IMR-90 (cell line): ENCODE data around the gene DENND1B. TPM values are rescaled to one million over a fixed set of nuclear protein-coding genes. Genes with fewer than 3 reads are reported as not detected.

ENCODE experiments used
- ATAC-seq: fragments of 200-7000 bp; cut with Tn5 transposase; 2 replicates; pipeline ENCODE4 v1.9.1; 2020; ENCODE audit warnings: low read depth, mild to moderate bottlenecking, moderate library complexity
- BruUV-seq: library from RNA; stranded (reverse); fragments of 400-500 nt; replicated peaks from 2 replicates; lab custom pipeline; 2021; lab: Mats Ljungman, UMichigan
- CTCF ChIA-PET: fragments of 300-600 bp; formaldehyde crosslinking; extraction: SDS; loops from one replicate; lab custom pipeline; 2021; ENCODE audit warnings: antibody characterized with exemption; lab: Yijun Ruan, JAX
- POLR2A ChIA-PET: fragments of 300-600 bp; sonication (Branson Sonifier 250); formaldehyde crosslinking; loops from one replicate; lab custom pipeline; 2022; ENCODE audit warnings: antibody characterized with exemption; ENCODE audit not compliant: unreplicated experiment; lab: Charles Lee
- DNase-seq: peaks from one replicate; pipeline ENCODE4 v3.0.0; 2013
- H2AFZ ChIP-seq: replicated peaks from 2 replicates; pipeline ENCODE3; 2013; ENCODE audit warnings: low read length, mild to moderate bottlenecking; ENCODE audit not compliant: poor library complexity
- H2AK5ac ChIP-seq: 2 replicates; pipeline ENCODE4 v1.6.1; 2013; ENCODE audit warnings: low read depth, low read length, inconsistent platforms
- H2AK9ac ChIP-seq: replicated peaks from 2 replicates; pipeline ENCODE3; 2013; ENCODE audit warnings: mild to moderate bottlenecking, low read depth, low read length, moderate library complexity; ENCODE audit not compliant: poor library complexity
- H2BK120ac ChIP-seq: 2 replicates; pipeline ENCODE4 v1.6.1; 2013; ENCODE audit warnings: low read depth, low read length, inconsistent platforms
- H2BK15ac ChIP-seq: 3 replicates; pipeline ENCODE4 v1.6.1; 2013; ENCODE audit warnings: low read depth, low read length, inconsistent platforms
- H2BK20ac ChIP-seq: 2 replicates; pipeline ENCODE4 v1.6.1; 2013; ENCODE audit warnings: low read depth, mild to moderate bottlenecking, inconsistent platforms, low read length, moderate library complexity
- H2BK5ac ChIP-seq: 2 replicates; pipeline ENCODE4 v1.6.1; 2013; ENCODE audit warnings: mild to moderate bottlenecking, low read depth, low read length, inconsistent platforms; ENCODE audit not compliant: poor library complexity, severe bottlenecking
- H3K14ac ChIP-seq: replicated peaks from 2 replicates; pipeline ENCODE4 v1.6.1; 2013; ENCODE audit warnings: low read depth, low read length, inconsistent platforms
- H3K18ac ChIP-seq: 2 replicates; pipeline ENCODE4 v1.6.1; 2013; ENCODE audit warnings: low read depth, low read length, control low read depth
- H3K23ac ChIP-seq: 2 replicates; pipeline ENCODE4 v1.6.1; 2013; ENCODE audit warnings: low read depth, low read length, inconsistent platforms
- H3K27ac ChIP-seq: 2 replicates; pipeline ENCODE4 v1.5.1; 2013; ENCODE audit warnings: mild to moderate bottlenecking, control low read depth, low read length; ENCODE audit not compliant: insufficient read depth
- H3K27me3 ChIP-seq: 2 replicates; pipeline ENCODE4 v1.6.1; 2013; ENCODE audit warnings: low read length; ENCODE audit not compliant: control insufficient read depth, insufficient read depth
- H3K36me3 ChIP-seq: 2 replicates; pipeline ENCODE4 v1.6.1; 2013; ENCODE audit warnings: low read length, mixed read lengths; ENCODE audit not compliant: control insufficient read depth, insufficient read depth
- H3K4ac ChIP-seq: 2 replicates; pipeline ENCODE4 v1.6.1; 2013; ENCODE audit warnings: low read depth, low read length, inconsistent platforms
- H3K4me1 ChIP-seq: 2 replicates; pipeline ENCODE4 v1.6.1; 2013; ENCODE audit warnings: low read length, mixed read lengths; ENCODE audit not compliant: control insufficient read depth, insufficient read depth
- H3K4me2 ChIP-seq: 2 replicates; pipeline ENCODE4 v1.6.1; 2013; ENCODE audit warnings: low read depth, mild to moderate bottlenecking, control low read depth, low read length, moderate library complexity
- H3K4me3 ChIP-seq: 2 replicates; pipeline ENCODE4 v1.5.1; 2013; ENCODE audit warnings: low read depth, mild to moderate bottlenecking, control low read depth, low read length, moderate library complexity; ENCODE audit not compliant: insufficient read depth
- H3K56ac ChIP-seq: 2 replicates; pipeline ENCODE4 v1.6.1; 2013; ENCODE audit warnings: low read length, inconsistent platforms; ENCODE audit not compliant: insufficient read depth; ENCODE audit errors: extremely low read depth
- H3K79me1 ChIP-seq, 2 experiments: 2 replicates each; pipeline ENCODE4 v1.6.1; 2013; ENCODE audit warnings: low read length in 2 of 2, inconsistent platforms in 1 of 2, low read depth in 1 of 2
- H3K9ac ChIP-seq: 2 replicates; pipeline ENCODE4 v1.6.1; 2013; ENCODE audit warnings: low read depth, low read length, control low read depth
- H3K9me1 ChIP-seq: 2 replicates; pipeline ENCODE4 v1.6.1; 2013; ENCODE audit warnings: low read length, inconsistent platforms; ENCODE audit not compliant: insufficient read depth
- H3K9me3 ChIP-seq: 2 replicates; pipeline ENCODE4 v1.6.1; 2013; ENCODE audit warnings: low read length; ENCODE audit not compliant: control insufficient read depth, insufficient read depth
- H4K20me1 ChIP-seq: 2 replicates; pipeline ENCODE4 v1.6.1; 2013; ENCODE audit warnings: low read length, inconsistent platforms; ENCODE audit not compliant: insufficient read depth
- H4K5ac ChIP-seq: 2 replicates; pipeline ENCODE4 v1.6.1; 2013; ENCODE audit warnings: mild to moderate bottlenecking, low read depth, low read length, control low read depth
- H4K8ac ChIP-seq, 2 experiments: 2 replicates each; pipeline ENCODE4 v1.6.1; 2013; ENCODE audit warnings: low read depth in 2 of 2, low read length in 2 of 2, control low read depth in 1 of 2, inconsistent platforms in 1 of 2
- H4K91ac ChIP-seq: 2 replicates; pipeline ENCODE4 v1.6.1; 2013; ENCODE audit warnings: low read depth, low read length, inconsistent platforms; ENCODE audit not compliant: insufficient read depth
- BHLHE40 ChIP-seq: fragments of 150-350 bp; IDR thresholded peaks from 2 replicates; pipeline ENCODE4 v1.6.1; 2016; ENCODE audit warnings: mild to moderate bottlenecking, low read depth, low read length
- CEBPB ChIP-seq: IDR thresholded peaks from 2 replicates; pipeline ENCODE4 v1.6.1; 2012; ENCODE audit warnings: low read depth, low read length, improper control_type of control experiment
- CHD1 ChIP-seq: IDR thresholded peaks from 2 replicates; pipeline ENCODE4 v1.6.1; 2012; ENCODE audit warnings: low read depth, low read length, improper control_type of control experiment
- FOS ChIP-seq: fragments of 150-350 bp; IDR thresholded peaks from 2 replicates; pipeline ENCODE4 v1.6.1; 2016; ENCODE audit warnings: low read depth, low read length
- MAFK ChIP-seq: IDR thresholded peaks from 2 replicates; pipeline ENCODE4 v1.6.1; 2012; ENCODE audit warnings: low read depth, low read length, improper control_type of control experiment
- NFE2L2 ChIP-seq: fragments of 150-350 bp; IDR thresholded peaks from 2 replicates; pipeline ENCODE4 v1.6.1; 2016; ENCODE audit warnings: low read depth, mild to moderate bottlenecking, low read length
- POLR2A ChIP-seq: IDR thresholded peaks from 2 replicates; pipeline ENCODE4 v1.6.1; 2012; ENCODE audit warnings: mild to moderate bottlenecking, low read depth, low read length
- RAD21 ChIP-seq: IDR thresholded peaks from 2 replicates; pipeline ENCODE4 v1.6.1; 2012; ENCODE audit warnings: low read length, improper control_type of control experiment
- RCOR1 ChIP-seq: IDR thresholded peaks from 2 replicates; pipeline ENCODE4 v1.6.1; 2012; ENCODE audit warnings: mild to moderate bottlenecking, low read length, improper control_type of control experiment; ENCODE audit not compliant: insufficient replicate concordance
- RFX5 ChIP-seq: IDR thresholded peaks from 2 replicates; pipeline ENCODE4 v1.8.0; 2012; ENCODE audit warnings: low read depth, mild to moderate bottlenecking, low read length, moderate library complexity
- SMC3 ChIP-seq: fragments of 150-350 bp; IDR thresholded peaks from 2 replicates; pipeline ENCODE4 v1.6.1; 2016; ENCODE audit warnings: low read depth, mild to moderate bottlenecking, antibody characterized with exemption, low read length, moderate library complexity
- USF2 ChIP-seq: fragments of 150-350 bp; IDR thresholded peaks from 2 replicates; pipeline ENCODE4 v1.6.1; 2017; ENCODE audit warnings: mild to moderate bottlenecking, antibody characterized with exemption, low read length, low read depth
- WGBS, 2 experiments: methylation state at CpG; one replicate each; pipeline versions ENCODE4 v1.1.5 to v1.1.7; 2013; ENCODE audit warnings: missing lambda C conversion rate in 2 of 2; ENCODE audit not compliant: insufficient read length in 1 of 2; ENCODE audit errors: extremely low coverage in 2 of 2; 5-methylcytosine and 5-hydroxymethylcytosine counted together
- dilution Hi-C: fragments of 300-500 bp; cut with HindIII; formaldehyde crosslinking; loops from one replicate; pipeline ENCODE4 v1.14.3; 2018; ENCODE audit warnings: low sequenced_read_pairs; ENCODE audit not compliant: unreplicated experiment
- in situ Hi-C: fragments of 300-500 bp; cut with MboI; formaldehyde crosslinking; loops from 3 replicates; pipeline ENCODE4 v1.14.3; 2019; ENCODE audit warnings: low sequenced_read_pairs, inconsistent platforms, mixed read lengths
- intact Hi-C: fragments of 100-400 bp; cut with micrococcal nuclease; formaldehyde crosslinking; loops from 2 replicates; pipeline ENCODE4 v1.10.0; 2022
- polyA plus RNA-seq, 3 experiments: library from polyadenylated mRNA; depleted of rRNA; stranded (reverse); fragments of >200 nt; gene quantifications; 2 replicates each; pipeline ENCODE4 v1.2.3, GENCODE V29; 2012; ENCODE audit warnings: low replicate concordance in 1 of 3
- total RNA-seq: library from RNA; depleted of rRNA; stranded (reverse); fragments of >200 nt; gene quantifications from 2 replicates; pipeline ENCODE4 v1.2.3, GENCODE V29; 2012
- TF ChIP-seq, protein P1 (sequence below): fragments of 150-350 bp; IDR thresholded peaks from 2 replicates; pipeline ENCODE4 v1.6.1; 2016; ENCODE audit warnings: low read depth, mild to moderate bottlenecking, low read length, moderate library complexity, borderline replicate concordance
- TF ChIP-seq, protein P2 (sequence below): conservative IDR thresholded peaks from 2 replicates; pipeline ENCODE4 v1.5.1; 2012; ENCODE audit warnings: mild to moderate bottlenecking, low read depth, low read length, improper control_type of control experiment

Gene DENND1B
- total and polyA plus RNA-seq, 2 of the 4 experiments (the other 2 are of a cell fraction): 4.0 to 24.2 TPM

- Histone ChIP-seq H2AFZ (no peak overlapping the region), H3K9me3 (no peaks in the 10 kb centered on the region), H3K36me3 (peaks cover 2% of the 10 kb centered on the region), H3K18ac (no peak overlapping the region), H3K27ac (no peak overlapping the region), H3K23ac (no peak overlapping the region), H2BK120ac (no peak overlapping the region), H3K27me3 (no peaks in the 10 kb centered on the region), H4K20me1 (no peaks in the 10 kb centered on the region), H3K79me1 (0 out of 4 replicates have a peak, but pooled peaks cover 0 to 3% of the 10 kb centered on the region in 2 experiments), H2BK20ac (no peak overlapping the region), H3K14ac (no peak overlapping the region), H3K4ac (no peak overlapping the region), H2AK5ac (no peak overlapping the region), H2BK5ac (no peak overlapping the region), H3K9me1 (peaks cover 3% of the 10 kb centered on the region), H2AK9ac (no peak overlapping the region), H2BK15ac (no peak overlapping the region), H4K8ac (no peak overlapping the region), H4K91ac (no peak overlapping the region), H3K4me3 (no peak overlapping the region), H3K56ac (no peak overlapping the region), H3K4me1 (no peaks in the 10 kb centered on the region), H3K4me2 (no peak overlapping the region), H4K5ac (no peak overlapping the region), H3K9ac (no peak overlapping the region)
- TF ChIP-seq USF2: no peak
- no peak for TF ChIP-seq NFE2L2
- TF ChIP-seq, protein P1, sequence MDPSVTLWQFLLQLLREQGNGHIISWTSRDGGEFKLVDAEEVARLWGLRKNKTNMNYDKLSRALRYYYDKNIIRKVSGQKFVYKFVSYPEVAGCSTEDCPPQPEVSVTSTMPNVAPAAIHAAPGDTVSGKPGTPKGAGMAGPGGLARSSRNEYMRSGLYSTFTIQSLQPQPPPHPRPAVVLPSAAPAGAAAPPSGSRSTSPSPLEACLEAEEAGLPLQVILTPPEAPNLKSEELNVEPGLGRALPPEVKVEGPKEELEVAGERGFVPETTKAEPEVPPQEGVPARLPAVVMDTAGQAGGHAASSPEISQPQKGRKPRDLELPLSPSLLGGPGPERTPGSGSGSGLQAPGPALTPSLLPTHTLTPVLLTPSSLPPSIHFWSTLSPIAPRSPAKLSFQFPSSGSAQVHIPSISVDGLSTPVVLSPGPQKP: no peak
- no peak for TF ChIP-seq CEBPB
- no peak for TF ChIP-seq POLR2A
- no peak for TF ChIP-seq SMC3
- no peak for TF ChIP-seq RFX5
- TF ChIP-seq, protein P2, sequence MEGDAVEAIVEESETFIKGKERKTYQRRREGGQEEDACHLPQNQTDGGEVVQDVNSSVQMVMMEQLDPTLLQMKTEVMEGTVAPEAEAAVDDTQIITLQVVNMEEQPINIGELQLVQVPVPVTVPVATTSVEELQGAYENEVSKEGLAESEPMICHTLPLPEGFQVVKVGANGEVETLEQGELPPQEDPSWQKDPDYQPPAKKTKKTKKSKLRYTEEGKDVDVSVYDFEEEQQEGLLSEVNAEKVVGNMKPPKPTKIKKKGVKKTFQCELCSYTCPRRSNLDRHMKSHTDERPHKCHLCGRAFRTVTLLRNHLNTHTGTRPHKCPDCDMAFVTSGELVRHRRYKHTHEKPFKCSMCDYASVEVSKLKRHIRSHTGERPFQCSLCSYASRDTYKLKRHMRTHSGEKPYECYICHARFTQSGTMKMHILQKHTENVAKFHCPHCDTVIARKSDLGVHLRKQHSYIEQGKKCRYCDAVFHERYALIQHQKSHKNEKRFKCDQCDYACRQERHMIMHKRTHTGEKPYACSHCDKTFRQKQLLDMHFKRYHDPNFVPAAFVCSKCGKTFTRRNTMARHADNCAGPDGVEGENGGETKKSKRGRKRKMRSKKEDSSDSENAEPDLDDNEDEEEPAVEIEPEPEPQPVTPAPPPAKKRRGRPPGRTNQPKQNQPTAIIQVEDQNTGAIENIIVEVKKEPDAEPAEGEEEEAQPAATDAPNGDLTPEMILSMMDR: no peak
- no peak for TF ChIP-seq BHLHE40
- no peak for TF ChIP-seq RAD21
- no peak for TF ChIP-seq FOS
- no peak for TF ChIP-seq MAFK
- TF ChIP-seq RCOR1: no peak
- TF ChIP-seq CHD1: no peak
- BruUV-seq: no TSS peak
- POLR2A ChIA-PET: no interaction called here
- DNase-seq (no peak), ATAC-seq (no peak)
- dilution Hi-C loops (no loop called here), in situ Hi-C loops (no loop called here), intact Hi-C loops (no loop called here)
- CTCF ChIA-PET: no interaction called here
- WGBS, 2 experiments: no CpG with 5 or more reads among the region's 1 CpG
These were observed 142.6 kb downstream of the DENND1B start for GRCh38 chr1:197632651-197633050.
